HL-60 (cell line): ENCODE results near the gene DYRK1A.

Experiments
- DNase-seq, 2 experiments: peaks; one replicate each; pipeline ENCODE4 v3.0.0-alpha.2; 2010 to 2020; ENCODE audit warnings: low read depth in 1 of 2, low spot score in 1 of 2
- H3K27ac ChIP-seq: fragments of 250-450 bp; sonication (Bioruptor Pico); replicated peaks from 2 replicates; pipeline ENCODE4 v1.5.1; 2020; ENCODE audit warnings: mild to moderate bottlenecking, moderate library complexity
- H3K27me3 ChIP-seq: fragments of 250-450 bp; sonication (Bioruptor Pico); 2 replicates; pipeline ENCODE4 v1.5.1; 2021; ENCODE audit warnings: mild to moderate bottlenecking, moderate library complexity; ENCODE audit not compliant: insufficient read depth, poor library complexity, severe bottlenecking
- H3K4me3 ChIP-seq: replicated peaks from 2 replicates; pipeline ENCODE4 v1.5.1; 2011; ENCODE audit warnings: mild to moderate bottlenecking, control low read depth, low read length; ENCODE audit not compliant: insufficient read depth
- CTCF ChIP-seq: IDR thresholded peaks from one replicate; pipeline ENCODE4 v1.5.1; 2011; ENCODE audit warnings: low read length, control low read depth, inconsistent platforms; ENCODE audit not compliant: insufficient read depth
- GABPA ChIP-seq: IDR thresholded peaks from 2 replicates; pipeline ENCODE4 v1.6.1; 2012; ENCODE audit warnings: low read depth
- POLR2AphosphoS5 ChIP-seq: IDR thresholded peaks from 2 replicates; pipeline ENCODE4 v1.6.1; 2012; ENCODE audit warnings: low read depth
- SPI1 ChIP-seq: IDR thresholded peaks from 2 replicates; pipeline ENCODE4 v1.6.1; 2012; ENCODE audit warnings: low read depth, mild to moderate bottlenecking, borderline replicate concordance
- TF ChIP-seq, protein P1 (sequence below): IDR thresholded peaks from 2 replicates; pipeline ENCODE4 v1.6.1; 2012; ENCODE audit warnings: low read depth; ENCODE audit not compliant: insufficient replicate concordance

The DYRK1A gene

DNA sequence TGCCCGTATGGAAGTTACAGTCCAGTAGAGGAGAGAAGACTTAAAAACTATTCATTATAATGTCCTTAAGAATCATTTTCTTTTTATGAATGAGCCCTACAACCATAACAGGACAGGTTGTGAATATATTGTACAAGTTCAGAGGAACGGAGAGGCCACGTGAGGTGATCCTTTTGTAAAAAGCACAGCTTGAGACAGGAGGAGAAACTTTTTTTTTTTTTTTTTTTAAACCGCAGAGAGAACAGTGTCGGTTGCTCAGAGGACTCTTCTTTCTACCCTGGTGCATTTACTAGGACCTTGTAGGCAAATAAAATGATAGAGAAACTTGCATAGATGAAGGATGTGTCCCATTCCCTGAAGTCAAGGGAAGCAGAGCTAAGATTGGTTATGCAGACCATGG lies 32.1 kb downstream of the DYRK1A start:
- DNase-seq, result no peak
- no peak overlapping the region for H3K27ac ChIP-seq
- no peaks in the 10 kb centered on the region for H3K27me3 ChIP-seq
- TF ChIP-seq CTCF (no peak), GABPA (no peak), SPI1 (no peak)
- TF ChIP-seq, protein P1, sequence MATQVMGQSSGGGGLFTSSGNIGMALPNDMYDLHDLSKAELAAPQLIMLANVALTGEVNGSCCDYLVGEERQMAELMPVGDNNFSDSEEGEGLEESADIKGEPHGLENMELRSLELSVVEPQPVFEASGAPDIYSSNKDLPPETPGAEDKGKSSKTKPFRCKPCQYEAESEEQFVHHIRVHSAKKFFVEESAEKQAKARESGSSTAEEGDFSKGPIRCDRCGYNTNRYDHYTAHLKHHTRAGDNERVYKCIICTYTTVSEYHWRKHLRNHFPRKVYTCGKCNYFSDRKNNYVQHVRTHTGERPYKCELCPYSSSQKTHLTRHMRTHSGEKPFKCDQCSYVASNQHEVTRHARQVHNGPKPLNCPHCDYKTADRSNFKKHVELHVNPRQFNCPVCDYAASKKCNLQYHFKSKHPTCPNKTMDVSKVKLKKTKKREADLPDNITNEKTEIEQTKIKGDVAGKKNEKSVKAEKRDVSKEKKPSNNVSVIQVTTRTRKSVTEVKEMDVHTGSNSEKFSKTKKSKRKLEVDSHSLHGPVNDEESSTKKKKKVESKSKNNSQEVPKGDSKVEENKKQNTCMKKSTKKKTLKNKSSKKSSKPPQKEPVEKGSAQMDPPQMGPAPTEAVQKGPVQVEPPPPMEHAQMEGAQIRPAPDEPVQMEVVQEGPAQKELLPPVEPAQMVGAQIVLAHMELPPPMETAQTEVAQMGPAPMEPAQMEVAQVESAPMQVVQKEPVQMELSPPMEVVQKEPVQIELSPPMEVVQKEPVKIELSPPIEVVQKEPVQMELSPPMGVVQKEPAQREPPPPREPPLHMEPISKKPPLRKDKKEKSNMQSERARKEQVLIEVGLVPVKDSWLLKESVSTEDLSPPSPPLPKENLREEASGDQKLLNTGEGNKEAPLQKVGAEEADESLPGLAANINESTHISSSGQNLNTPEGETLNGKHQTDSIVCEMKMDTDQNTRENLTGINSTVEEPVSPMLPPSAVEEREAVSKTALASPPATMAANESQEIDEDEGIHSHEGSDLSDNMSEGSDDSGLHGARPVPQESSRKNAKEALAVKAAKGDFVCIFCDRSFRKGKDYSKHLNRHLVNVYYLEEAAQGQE, result no peak
- no peak overlapping the region for H3K4me3 ChIP-seq

GRCh38 chr21:37402251-37402867 lies 35.8 kb downstream of the DYRK1A start:
- Histone ChIP-seq H3K27me3 (no peaks in the 10 kb centered on the region), H3K27ac (no peak overlapping the region), H3K4me3 (no peak overlapping the region)
- no peak for DNase-seq
- TF ChIP-seq SPI1, result no peak
- TF ChIP-seq CTCF, result no peak
- no peak for TF ChIP-seq GABPA
- no peak for TF ChIP-seq POLR2AphosphoS5
- TF ChIP-seq, protein P1, result no peak

DNA sequence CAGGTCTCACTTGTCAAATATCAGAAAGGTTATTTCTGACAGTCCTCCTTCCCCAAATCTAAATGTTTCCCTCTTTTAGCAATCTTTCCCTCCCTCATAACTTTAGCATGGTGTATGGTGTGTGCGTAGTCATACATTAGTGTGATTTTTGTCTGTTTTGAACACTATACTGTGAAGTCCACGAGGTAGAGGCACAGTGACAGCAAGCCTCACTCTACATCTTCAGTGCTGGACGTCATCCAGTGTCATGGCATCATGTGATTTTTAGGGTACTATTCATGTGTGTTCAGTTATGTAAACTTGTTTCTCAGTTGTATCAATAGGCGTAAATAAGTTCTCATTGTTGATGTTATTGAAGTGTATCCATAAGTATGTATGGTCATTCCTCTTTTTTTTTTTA lies 39.1 kb downstream of the DYRK1A start:
- TF ChIP-seq CTCF (no peak), GABPA (no peak), SPI1 (no peak), POLR2AphosphoS5 (no peak)
- TF ChIP-seq, protein P1, result no peak
- no peak for DNase-seq
- H3K27ac ChIP-seq, result no peak overlapping the region
- H3K27me3 ChIP-seq, result no peaks in the 10 kb centered on the region
- no peak overlapping the region for H3K4me3 ChIP-seq
